Small intestine (tissue), 7 donors: Measurements from ENCODE around the gene PLA2G2F. TPM values are rescaled to one million over a fixed set of nuclear protein-coding genes. Genes with fewer than 3 reads are reported as not detected.

ENCODE experiments used
- DNase-seq, 2 donors: peaks; one replicate each; pipeline versions ENCODE4 v3.0.0 to v3.0.0-alpha.2; 2013
- FAIRE-seq: peaks from 2 replicates; lab custom pipeline; 2012; peaks lifted over from hg19 to GRCh38; lab: Jason Lieb, UNC
- H3K27ac ChIP-seq, 3 donors: one replicate each; pipeline ENCODE4 v1.5.1; 2013; ENCODE audit warnings: low read length in 2 of 3, mild to moderate bottlenecking in 2 of 3, control low read depth in 1 of 3, inconsistent platforms in 1 of 3, low read depth in 1 of 3, moderate library complexity in 1 of 3
- H3K27me3 ChIP-seq, 3 donors: one replicate each; pipeline ENCODE4 v1.6.1; 2013; ENCODE audit warnings: low read length in 3 of 3, inconsistent platforms in 1 of 3; ENCODE audit not compliant: control insufficient read depth in 3 of 3, insufficient read depth in 3 of 3
- H3K36me3 ChIP-seq, 3 donors: one replicate each; pipeline ENCODE4 v1.6.1; 2013; ENCODE audit warnings: low read length in 3 of 3, inconsistent platforms in 1 of 3, low read depth in 1 of 3, mild to moderate bottlenecking in 1 of 3, moderate library complexity in 1 of 3; ENCODE audit not compliant: control insufficient read depth in 3 of 3, insufficient read depth in 2 of 3
- H3K4me1 ChIP-seq, 3 donors: one replicate each; pipeline ENCODE4 v1.6.1; 2013; ENCODE audit warnings: low read length in 2 of 3, inconsistent platforms in 1 of 3, low read depth in 1 of 3, mild to moderate bottlenecking in 1 of 3, moderate library complexity in 1 of 3; ENCODE audit not compliant: control insufficient read depth in 3 of 3, insufficient read depth in 2 of 3
- H3K4me3 ChIP-seq, 3 donors: one replicate each; pipeline ENCODE4 v1.5.1; 2013; ENCODE audit warnings: low read length in 3 of 3, control low read depth in 1 of 3, inconsistent platforms in 1 of 3, low read depth in 1 of 3, mild to moderate bottlenecking in 1 of 3, moderate library complexity in 1 of 3
- H3K9me3 ChIP-seq, 2 donors: one replicate each; pipeline ENCODE4 v1.6.1; 2013; ENCODE audit warnings: low read depth in 1 of 2, low read length in 1 of 2; ENCODE audit not compliant: control insufficient read depth in 2 of 2, insufficient read depth in 1 of 2
- WGBS, 3 donors: extraction: QIAGEN DNeasy Blood & Tissue Kit; methylation state at CpG; one replicate each; pipeline ENCODE4 v1.1.7; 2013; 5-methylcytosine and 5-hydroxymethylcytosine counted together
- polyA plus RNA-seq, 4 donors: library from polyadenylated mRNA; stranded (reverse) in 3 of 4; unstranded in 1 of 4; fragments of 200-250 nt in 3 of 4; fragments of 120-200 nt in 1 of 4; gene quantifications; one replicate each; pipeline versions ENCODE4 v1.2.1 to v1.2.3, GENCODE V29; 2013
- donor health status: healthy with polysubstance abuse.
- donor health status: control.
- donor health status: control.
- donor health status: Bipolar disorder and iron deficiency.
- donor health status: healthy.

Gene PLA2G2F
- polyA plus RNA-seq, 4 donors: 0.01 to 0.04 TPM; not detected in 2

GRCh38 chr1:20150969-20151368 is 11.8 kb downstream of the PLA2G2F start:
- no peak for FAIRE-seq
- Histone ChIP-seq H3K4me1 (peaks cover 0 to 4% (median 0%) of the 10 kb centered on the region in 3 donors), H3K9me3 (peaks cover 0 to 3% of the 10 kb centered on the region in 2 donors), H3K27ac (no peak overlapping the region), H3K27me3 (no peaks in the 10 kb centered on the region), H3K36me3 (no peaks in the 10 kb centered on the region), H3K4me3 (no peak overlapping the region)
- DNase-seq: no peak
- WGBS, 3 donors: 84 to 87% (median 84%) methylated on average over 6 of the region's 6 CpGs

- H3K27me3 ChIP-seq: no peaks in the 10 kb centered on the region
- H3K4me3 ChIP-seq: peak overlapping the region in 2 of 3 donors; percentile 11 to 37
- DNase-seq (peak; percentile 72 to 81), FAIRE-seq (no peak)
- 5 to 8% (median 6%) methylated on average over 24 to 29 of the region's 29 CpGs for WGBS, 3 donors
- H3K4me1 ChIP-seq: peaks cover 0 to 4% (median 0%) of the 10 kb centered on the region in 3 donors
- peaks cover 0 to 10% of the 10 kb centered on the region in 2 donors for H3K9me3 ChIP-seq
- no peaks in the 10 kb centered on the region for H3K36me3 ChIP-seq
- H3K27ac ChIP-seq: no peak overlapping the region
Measured at GRCh38 chr1:20151906-20152598, 12.9 kb downstream of the PLA2G2F start.

GRCh38 chr1:20152599-20152930 is 13.4 kb downstream of the PLA2G2F start:
- 49 to 64% (median 51%) methylated on average over 7 of the region's 7 CpGs for WGBS, 3 donors
- Histone ChIP-seq H3K4me1 (peaks cover 0 to 4% (median 0%) of the 10 kb centered on the region in 3 donors), H3K36me3 (no peaks in the 10 kb centered on the region), H3K27ac (peak overlapping the region in 1 of 3 donors; percentile 40), H3K27me3 (no peaks in the 10 kb centered on the region), H3K9me3 (peaks cover 0 to 11% of the 10 kb centered on the region in 2 donors), H3K4me3 (no peak overlapping the region)
- FAIRE-seq: no peak
- DNase-seq: no peak

GRCh38 chr1:20153000-20153418 is 13.9 kb downstream of the PLA2G2F start:
- Histone ChIP-seq H3K9me3 (peaks cover 0 to 15% of the 10 kb centered on the region in 2 donors), H3K4me3 (no peak overlapping the region), H3K27ac (peak overlapping the region in 1 of 3 donors; percentile 40), H3K4me1 (peaks cover 0 to 4% (median 0%) of the 10 kb centered on the region in 3 donors), H3K36me3 (no peaks in the 10 kb centered on the region), H3K27me3 (no peaks in the 10 kb centered on the region)
- DNase-seq: no peak
- WGBS, 3 donors: 65 to 94% (median 83%) methylated on average over 6 of the region's 6 CpGs
- no peak for FAIRE-seq

GRCh38 chr1:20154301-20154831 is 15.2 kb downstream of the PLA2G2F start:
- Histone ChIP-seq H3K4me3 (peak overlapping the region in 1 of 3 donors; percentile 24), H3K4me1 (peaks cover 0 to 4% (median 0%) of the 10 kb centered on the region in 3 donors), H3K27ac (no peak overlapping the region), H3K27me3 (no peaks in the 10 kb centered on the region), H3K9me3 (peaks cover 0 to 23% of the 10 kb centered on the region in 2 donors), H3K36me3 (no peaks in the 10 kb centered on the region)
- DNase-seq (peak in 1 of 2 donors; percentile 75), FAIRE-seq (no peak)
- 44 to 62% (median 46%) methylated on average over 18 of the region's 18 CpGs for WGBS, 3 donors

- Histone ChIP-seq H3K9me3 (peaks cover 3 to 64% of the 10 kb centered on the region in 2 donors), H3K27ac (no peak overlapping the region), H3K4me1 (no peaks in the 10 kb centered on the region), H3K4me3 (no peak overlapping the region), H3K36me3 (no peaks in the 10 kb centered on the region), H3K27me3 (no peaks in the 10 kb centered on the region)
- DNase-seq: no peak
- FAIRE-seq: no peak
- 77 to 84% (median 83%) methylated on average over 7 of the region's 7 CpGs for WGBS, 3 donors
Measured at GRCh38 chr1:20158358-20159070, 19.4 kb downstream of the PLA2G2F start.

GRCh38 chr1:20160034-20160433 is 20.9 kb downstream of the PLA2G2F start:
- H3K4me3 ChIP-seq: no peak overlapping the region
- H3K4me1 ChIP-seq: no peaks in the 10 kb centered on the region
- 67 to 81% (median 71%) methylated on average over 1 of the region's 1 CpG for WGBS, 3 donors
- H3K27me3 ChIP-seq: no peaks in the 10 kb centered on the region
- peaks cover 3 to 75% of the 10 kb centered on the region in 2 donors for H3K9me3 ChIP-seq
- H3K27ac ChIP-seq: no peak overlapping the region
- no peaks in the 10 kb centered on the region for H3K36me3 ChIP-seq
- DNase-seq (no peak), FAIRE-seq (no peak)

- H3K4me3 ChIP-seq: no peak overlapping the region
- no peaks in the 10 kb centered on the region for H3K36me3 ChIP-seq
- H3K27me3 ChIP-seq: no peaks in the 10 kb centered on the region
- no peaks in the 10 kb centered on the region for H3K4me1 ChIP-seq
- 71 to 91% (median 85%) methylated on average over 15 of the region's 15 CpGs for WGBS, 3 donors
- H3K9me3 ChIP-seq: peaks cover 0 to 56% of the 10 kb centered on the region in 2 donors
- H3K27ac ChIP-seq: no peak overlapping the region
- FAIRE-seq: no peak
- DNase-seq: no peak
Measured at GRCh38 chr1:20164694-20165202, 25.6 kb downstream of the PLA2G2F start.
